SJSA1 (cell line): Measurements from ENCODE around the gene NCOA3. TPM values are rescaled to one million over a fixed set of nuclear protein-coding genes. Genes with fewer than 3 reads are reported as not detected.
A peak's percentile ranks its signal among the peaks of the same experiment; 100 is the strongest.

ENCODE experiments used
- DNase-seq, 2 experiments: peaks; one replicate each; pipeline ENCODE4 v3.0.0-alpha.2; 2015 to 2020; ENCODE audit warnings: low spot score in 2 of 2, low read depth in 1 of 2
- H3K27ac ChIP-seq: fragments of 250-450 bp; sonication (Bioruptor Pico); 2 replicates; pipeline ENCODE4 v1.5.1; 2020; ENCODE audit warnings: mild to moderate bottlenecking, moderate library complexity
- H3K27me3 ChIP-seq: fragments of 250-450 bp; sonication (Bioruptor Pico); replicated peaks from 2 replicates; pipeline ENCODE4 v1.5.1; 2020; ENCODE audit warnings: mild to moderate bottlenecking, moderate library complexity
- H3K36me3 ChIP-seq: fragments of 250-450 bp; sonication (Bioruptor Pico); 2 replicates; pipeline ENCODE4 v1.5.1; 2020; ENCODE audit warnings: mild to moderate bottlenecking
- H3K4me1 ChIP-seq: fragments of 250-450 bp; sonication (Bioruptor Pico); replicated peaks from 2 replicates; pipeline ENCODE4 v1.6.1; 2021; ENCODE audit warnings: mild to moderate bottlenecking
- H3K4me3 ChIP-seq: fragments of 250-450 bp; sonication (Bioruptor Pico); 2 replicates; pipeline ENCODE4 v1.5.1; 2020; ENCODE audit warnings: mild to moderate bottlenecking
- H3K9me3 ChIP-seq: fragments of 250-450 bp; sonication (Bioruptor Pico); replicated peaks from 2 replicates; pipeline ENCODE4 v1.5.1; 2020; ENCODE audit warnings: mild to moderate bottlenecking
- total RNA-seq: library from RNA; depleted of rRNA; stranded (reverse); fragments of >200 nt; shearing (Covaris generic); gene quantifications from 2 replicates; pipeline ENCODE4 v1.2.3, GENCODE V29; 2014

NCOA3 gene
- total RNA-seq, 1 experiment from 2014 or later = 20.4 TPM

DNA sequence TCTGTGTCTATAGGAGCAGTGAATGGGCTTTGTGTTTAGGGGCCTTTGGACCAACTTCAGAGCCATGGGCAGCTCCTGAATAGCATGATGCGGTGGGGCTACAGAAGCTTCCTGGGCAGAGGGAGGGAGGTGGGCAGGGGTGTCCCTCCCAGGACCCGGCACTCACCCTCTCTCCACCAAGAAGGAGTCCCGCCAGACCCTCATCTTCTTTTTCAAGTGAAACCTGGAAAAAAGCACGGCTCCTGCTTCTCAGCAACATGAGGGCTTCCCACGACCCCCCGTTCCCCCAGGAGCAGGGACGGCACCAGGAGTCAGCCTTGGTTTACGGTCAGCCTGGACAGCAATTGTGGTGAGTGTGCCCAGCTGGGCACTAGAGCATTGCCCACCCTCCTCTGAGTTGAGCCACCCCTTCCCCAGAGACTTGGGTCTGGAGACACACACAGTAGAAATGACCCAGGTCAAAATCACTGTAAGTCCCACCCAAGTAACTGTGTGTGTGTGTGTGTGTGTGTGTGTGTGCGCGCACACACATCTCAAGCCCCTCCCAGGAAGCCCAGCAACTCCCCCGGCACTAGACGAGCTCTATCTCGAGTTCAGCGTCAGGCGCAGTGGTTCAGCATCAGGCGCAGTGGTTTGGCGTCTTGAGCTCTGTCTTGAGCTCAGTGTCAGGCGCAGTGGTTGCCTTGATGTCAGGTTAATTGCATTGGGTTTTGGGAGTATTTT is 175.4 kb downstream of the NCOA3 start:
- Histone ChIP-seq H3K27me3 (no peaks in the 10 kb centered on the region), H3K4me3 (no peak overlapping the region), H3K4me1 (peaks cover 12% of the 10 kb centered on the region), H3K27ac (no peak overlapping the region), H3K36me3 (no peaks in the 10 kb centered on the region), H3K9me3 (no peaks in the 10 kb centered on the region)
- no peak for DNase-seq

DNA sequence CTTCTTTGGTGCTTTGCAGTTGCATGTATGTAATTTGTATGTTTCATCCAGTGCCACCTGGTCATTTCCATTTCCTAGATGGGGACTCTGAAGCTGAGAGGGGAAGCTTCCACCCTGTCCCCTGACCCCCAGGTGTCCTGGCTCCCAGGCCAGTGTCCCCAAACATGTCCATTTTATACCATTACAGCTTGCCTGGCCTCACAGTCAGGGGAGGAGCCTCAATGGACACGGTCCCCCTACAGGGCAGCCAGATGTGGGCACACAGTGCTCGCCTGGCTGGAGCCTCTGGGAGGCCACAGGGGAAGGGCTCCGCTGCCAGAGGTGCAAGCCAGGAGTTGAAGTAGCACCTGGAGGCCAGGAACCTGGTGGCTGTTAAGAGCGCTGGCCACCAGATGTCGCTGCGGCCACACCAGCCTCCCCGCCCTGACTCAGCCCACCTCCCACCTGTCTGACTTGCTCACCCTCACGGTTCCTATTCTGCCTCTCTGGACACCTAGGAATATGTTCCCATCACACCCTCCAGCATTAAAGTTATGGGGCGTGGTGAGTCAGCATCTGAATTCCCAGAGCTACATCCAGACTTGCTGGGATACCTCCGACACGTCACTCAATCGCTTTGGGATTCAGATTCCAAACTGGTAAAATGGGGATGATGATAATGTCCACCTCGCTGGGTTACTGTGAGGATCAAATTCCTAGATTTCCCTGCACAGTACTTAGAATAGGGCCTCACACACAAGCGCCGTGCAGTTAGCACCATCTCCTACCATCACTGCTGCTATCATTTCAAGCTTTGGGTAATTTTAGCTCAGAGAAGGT is 176.2 kb downstream of the NCOA3 start:
- H3K4me1 ChIP-seq = peaks cover 12% of the 10 kb centered on the region
- no peaks in the 10 kb centered on the region for H3K27me3 ChIP-seq
- no peak overlapping the region for H3K4me3 ChIP-seq
- H3K9me3 ChIP-seq = no peaks in the 10 kb centered on the region
- DNase-seq = peak in 1 of 2 experiments; percentile 38
- no peak overlapping the region for H3K27ac ChIP-seq
- H3K36me3 ChIP-seq = no peaks in the 10 kb centered on the region

DNA sequence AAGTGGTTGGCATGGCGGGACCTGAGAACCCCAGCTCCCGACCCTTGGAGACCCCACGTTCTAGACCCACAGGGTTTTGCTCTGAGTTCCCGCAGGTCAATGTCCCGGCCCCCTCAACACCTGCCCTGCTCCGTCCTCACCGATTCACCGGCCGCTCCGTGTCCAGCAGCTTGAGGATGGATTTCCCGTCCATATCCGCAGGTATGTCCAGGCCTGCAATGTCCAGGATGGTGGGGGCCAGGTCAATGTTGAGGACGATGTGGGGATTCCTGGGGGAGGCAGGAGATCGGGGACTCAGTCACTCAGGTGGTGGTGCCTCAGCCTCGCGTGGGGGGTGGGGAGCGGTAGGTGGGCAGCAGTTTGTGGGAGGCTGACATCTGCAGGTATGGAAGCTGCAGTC is 176.8 kb downstream of the NCOA3 start:
- no peak for DNase-seq
- no peaks in the 10 kb centered on the region for H3K9me3 ChIP-seq
- no peak overlapping the region for H3K27ac ChIP-seq
- no peaks in the 10 kb centered on the region for H3K27me3 ChIP-seq
- no peak overlapping the region for H3K4me3 ChIP-seq
- H3K36me3 ChIP-seq = no peaks in the 10 kb centered on the region
- peaks cover 12% of the 10 kb centered on the region for H3K4me1 ChIP-seq

DNA sequence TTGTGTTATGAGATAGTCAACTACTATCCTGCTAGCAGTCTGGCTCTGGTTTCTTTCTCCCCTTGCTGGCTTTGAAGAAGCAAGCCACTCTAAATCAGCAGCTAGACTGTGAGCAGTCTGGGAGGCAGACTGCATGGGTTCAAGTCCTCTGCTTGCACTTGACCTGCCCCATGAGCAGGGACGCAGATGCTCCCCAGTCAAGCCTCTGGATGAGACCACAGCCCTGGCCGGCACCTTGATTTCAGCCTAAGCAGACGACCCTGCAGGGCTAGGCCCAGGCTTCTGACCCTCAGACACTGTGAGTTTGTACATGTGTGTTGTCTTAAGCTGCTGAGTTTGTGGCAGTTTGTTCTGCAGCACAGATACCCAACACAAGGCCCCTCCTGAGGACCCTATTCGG is 177.8 kb downstream of the NCOA3 start:
- H3K36me3 ChIP-seq = no peaks in the 10 kb centered on the region

DNA sequence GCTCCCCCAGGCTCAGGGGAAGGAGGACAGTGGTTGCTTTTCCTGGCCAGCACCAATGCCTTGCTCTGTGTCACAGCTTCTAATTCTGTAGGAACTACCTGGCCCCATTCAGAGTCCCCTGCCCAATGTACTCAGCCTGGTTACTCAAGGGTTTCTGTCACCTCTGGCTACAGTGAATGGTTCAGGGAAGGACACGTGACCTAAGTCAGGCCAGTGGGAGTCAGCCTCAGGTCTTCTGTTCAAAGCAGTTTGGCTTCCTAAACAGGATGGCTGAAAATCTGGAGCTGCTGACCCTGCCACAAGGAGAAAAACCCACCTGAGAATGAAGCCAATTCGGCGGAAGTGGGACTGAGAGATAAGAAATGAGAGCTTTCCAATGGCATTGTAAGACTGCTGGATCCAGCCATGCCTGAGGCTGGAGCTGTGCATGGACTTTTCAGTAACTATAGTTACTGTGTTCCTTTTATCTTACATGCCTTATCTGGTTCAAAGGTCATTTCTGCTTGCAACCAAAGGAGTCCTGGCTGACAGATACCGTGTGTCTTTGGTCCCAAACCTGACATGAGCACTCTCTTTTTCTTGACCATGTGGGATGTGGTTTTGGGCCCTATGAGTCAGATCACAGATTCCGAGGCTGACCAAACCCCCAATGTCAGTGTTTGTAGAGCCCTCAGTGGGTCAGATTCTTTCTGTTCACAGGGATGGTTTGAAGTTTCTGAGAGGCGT is 179.3 kb downstream of the NCOA3 start:
- Histone ChIP-seq H3K36me3 (no peaks in the 10 kb centered on the region), H3K27ac (no peak overlapping the region), H3K9me3 (no peaks in the 10 kb centered on the region), H3K27me3 (no peaks in the 10 kb centered on the region), H3K4me1 (peaks cover 12% of the 10 kb centered on the region), H3K4me3 (no peak overlapping the region)
- peak in 1 of 2 experiments; percentile 16 for DNase-seq

More for the DNA sequence above, 177.8 kb downstream of the NCOA3 start:
- DNase-seq = no peak
- H3K4me3 ChIP-seq = no peak overlapping the region
- H3K9me3 ChIP-seq = no peaks in the 10 kb centered on the region
- H3K27me3 ChIP-seq = no peaks in the 10 kb centered on the region
- H3K27ac ChIP-seq = no peak overlapping the region
- peaks cover 12% of the 10 kb centered on the region for H3K4me1 ChIP-seq

DNA sequence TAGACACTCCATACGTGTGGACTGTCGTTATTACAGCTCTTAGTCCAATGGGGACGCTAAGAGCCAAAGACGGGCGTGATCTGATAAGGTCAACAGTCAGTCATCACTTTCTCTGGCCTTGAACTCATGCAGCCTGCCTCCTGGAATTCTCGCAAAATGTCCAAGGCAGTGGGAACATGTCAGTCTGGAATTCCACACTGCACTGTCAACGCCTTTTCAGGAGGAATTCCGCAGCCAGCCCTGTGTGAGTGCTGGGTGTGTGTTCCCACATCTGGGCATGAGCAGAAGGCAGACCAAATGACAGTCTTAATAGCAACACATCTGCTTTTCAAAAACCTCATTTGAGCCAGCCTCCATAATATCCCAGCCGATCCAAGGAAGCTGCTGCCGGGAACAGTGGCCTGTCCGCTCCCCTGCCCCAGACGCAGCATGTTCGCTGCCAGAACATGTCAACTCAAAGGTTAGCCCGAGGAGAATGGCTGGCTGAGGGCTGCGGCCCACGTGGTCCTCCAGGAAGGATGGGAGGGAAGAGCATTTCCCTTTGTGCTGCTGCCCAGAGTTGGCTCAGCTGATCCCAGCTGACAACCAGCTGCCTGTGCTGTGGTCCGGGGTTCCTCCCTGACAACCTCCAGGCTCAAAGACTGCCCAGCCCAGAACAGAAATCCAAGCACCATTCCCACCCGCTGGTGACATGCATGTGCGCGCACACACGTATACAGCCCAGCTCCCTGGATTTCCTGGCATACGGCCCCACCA is 180.5 kb downstream of the NCOA3 start:
- Histone ChIP-seq H3K36me3 (no peaks in the 10 kb centered on the region), H3K27me3 (no peaks in the 10 kb centered on the region), H3K9me3 (no peaks in the 10 kb centered on the region), H3K4me3 (no peak overlapping the region), H3K4me1 (peaks cover 22% of the 10 kb centered on the region), H3K27ac (no peak overlapping the region)
- no peak for DNase-seq

DNA sequence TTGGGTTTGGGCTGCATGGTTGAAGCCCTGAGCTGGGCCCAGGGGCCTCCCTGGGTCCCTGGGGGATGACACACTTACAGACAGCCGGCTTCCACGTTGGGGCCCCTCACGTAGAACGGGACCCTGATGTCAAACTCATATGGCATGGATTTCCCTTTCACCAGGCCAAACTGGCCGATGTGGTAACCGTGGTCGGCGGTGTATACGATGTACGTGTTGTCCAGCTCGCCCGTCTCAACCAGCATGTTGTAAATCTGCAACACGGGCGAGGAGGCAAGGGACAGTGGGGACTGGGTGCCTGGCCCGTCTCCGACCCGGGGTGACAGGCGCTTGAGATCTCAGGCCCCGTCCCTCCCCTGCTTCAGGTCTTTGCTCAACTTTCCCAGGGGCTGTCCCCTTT is 181.2 kb downstream of the NCOA3 start:
- no peaks in the 10 kb centered on the region for H3K36me3 ChIP-seq
- no peaks in the 10 kb centered on the region for H3K27me3 ChIP-seq
- no peak overlapping the region for H3K27ac ChIP-seq
- H3K4me1 ChIP-seq = peaks cover 22% of the 10 kb centered on the region
- no peaks in the 10 kb centered on the region for H3K9me3 ChIP-seq
- no peak overlapping the region for H3K4me3 ChIP-seq
- DNase-seq = no peak

DNA sequence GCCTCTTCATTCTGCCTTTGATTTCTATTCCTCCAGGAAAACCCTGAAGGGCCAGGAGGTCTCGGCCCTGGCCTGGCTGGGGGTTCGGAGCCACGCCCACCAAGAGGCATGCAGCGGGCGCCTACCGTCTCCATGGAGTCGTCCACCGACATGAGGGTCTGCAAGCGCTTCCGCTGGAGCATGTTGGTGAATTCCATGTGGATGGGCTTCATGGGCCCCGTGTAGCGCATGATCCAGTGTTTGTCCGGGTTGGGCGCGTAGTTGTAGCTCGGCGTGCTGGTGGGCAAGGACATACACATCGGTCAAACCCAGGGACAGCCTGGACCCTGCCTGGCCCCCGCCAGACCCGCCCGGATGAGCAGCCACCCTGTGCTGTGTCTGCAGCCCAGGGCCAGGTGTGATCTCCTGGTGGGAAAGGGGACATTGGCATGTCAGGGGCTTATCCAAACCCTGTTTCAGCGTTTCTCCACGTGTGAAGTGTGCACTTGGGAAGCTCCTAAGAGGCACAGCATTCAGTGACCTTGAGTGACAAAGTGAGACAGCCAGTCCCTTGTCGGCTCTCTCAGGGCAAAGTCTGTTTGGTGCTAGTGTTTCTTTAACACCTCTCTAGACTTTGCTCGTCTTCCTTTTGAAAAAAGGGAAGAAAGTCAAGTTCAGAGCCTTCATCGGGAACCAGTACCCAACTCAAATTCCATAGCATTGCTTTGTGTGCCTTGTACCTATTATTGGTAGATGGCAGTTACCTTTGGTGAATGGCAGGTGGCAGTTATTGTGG is 182.8 kb downstream of the NCOA3 start:
- no peaks in the 10 kb centered on the region for H3K9me3 ChIP-seq
- H3K4me3 ChIP-seq = no peak overlapping the region
- no peak for DNase-seq

DNA sequence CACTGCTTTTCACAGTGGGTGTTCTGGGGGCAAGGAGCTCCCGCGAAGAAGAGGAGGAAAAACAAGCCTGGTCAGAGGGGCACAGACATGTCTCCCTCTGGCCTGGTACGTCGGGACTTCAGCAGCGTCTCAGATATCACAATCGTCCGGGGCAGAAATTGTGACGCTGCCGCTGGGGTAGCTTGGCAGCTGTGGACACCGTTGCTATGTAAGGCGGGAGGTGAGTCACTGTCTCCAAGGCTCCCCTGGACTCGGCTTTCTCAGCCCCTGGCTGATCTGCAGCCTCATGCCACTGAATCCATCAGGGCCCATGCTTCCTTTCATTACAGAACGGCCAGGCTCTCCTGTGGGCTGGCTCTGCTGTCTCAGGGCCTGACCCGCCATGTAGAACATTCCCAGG is 184.9 kb downstream of the NCOA3 start:
- peak in 1 of 2 experiments; percentile 58 for DNase-seq
- no peak overlapping the region for H3K27ac ChIP-seq
- no peak overlapping the region for H3K4me3 ChIP-seq
- H3K27me3 ChIP-seq = no peaks in the 10 kb centered on the region
- H3K9me3 ChIP-seq = no peaks in the 10 kb centered on the region
- H3K36me3 ChIP-seq = no peaks in the 10 kb centered on the region
- peaks cover 26% of the 10 kb centered on the region for H3K4me1 ChIP-seq

More for the DNA sequence above, 182.8 kb downstream of the NCOA3 start:
- H3K4me1 ChIP-seq = peaks cover 35% of the 10 kb centered on the region
- no peak overlapping the region for H3K27ac ChIP-seq
- no peaks in the 10 kb centered on the region for H3K27me3 ChIP-seq
- no peaks in the 10 kb centered on the region for H3K36me3 ChIP-seq

DNA sequence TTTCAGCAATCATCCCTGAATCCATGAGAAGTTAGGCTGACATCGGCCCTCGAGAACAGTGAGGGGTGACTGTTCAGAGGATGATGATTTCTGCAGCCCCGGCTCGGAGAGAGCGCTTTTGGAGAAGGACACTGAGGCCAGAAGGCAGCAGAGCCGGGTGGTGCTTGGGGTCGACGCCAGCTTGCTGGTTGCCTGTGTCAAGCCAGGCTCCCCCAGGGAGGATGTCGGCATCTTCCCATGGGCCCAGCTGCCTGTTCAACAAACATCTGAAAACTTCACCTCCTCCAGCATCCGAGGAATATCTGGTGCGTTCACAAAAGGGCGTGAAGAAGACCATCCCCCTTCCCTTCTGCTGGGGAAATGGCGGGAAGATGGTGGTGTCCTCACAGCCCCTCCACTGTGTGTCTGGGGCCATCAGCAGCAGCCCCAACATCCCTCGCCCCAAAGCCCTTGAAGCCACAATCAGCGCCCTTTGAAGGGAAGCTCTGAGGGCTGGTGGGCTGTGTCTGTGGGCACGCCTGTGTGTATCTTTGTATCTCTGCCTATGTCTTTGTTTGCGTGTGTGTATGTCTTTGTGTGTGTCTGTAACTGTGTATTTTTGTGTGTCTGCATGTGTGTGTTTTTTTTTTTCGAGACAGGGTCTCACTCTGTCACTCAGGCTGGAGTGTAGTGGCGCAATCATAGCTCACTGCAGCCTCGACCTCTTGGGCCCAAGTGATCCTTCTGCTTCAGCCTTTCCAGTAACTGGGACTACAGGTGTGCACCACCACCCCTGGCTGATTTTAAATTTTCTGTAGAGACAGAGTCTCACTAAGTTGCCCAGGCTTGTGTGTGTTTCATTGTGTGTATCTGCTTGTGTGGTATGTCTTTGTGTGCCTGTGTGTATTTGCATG is 185.7 kb downstream of the NCOA3 start:
- Histone ChIP-seq H3K4me1 (peaks cover 24% of the 10 kb centered on the region), H3K27ac (no peak overlapping the region), H3K27me3 (no peaks in the 10 kb centered on the region), H3K4me3 (no peak overlapping the region), H3K9me3 (no peaks in the 10 kb centered on the region), H3K36me3 (no peaks in the 10 kb centered on the region)
- no peak for DNase-seq

DNA sequence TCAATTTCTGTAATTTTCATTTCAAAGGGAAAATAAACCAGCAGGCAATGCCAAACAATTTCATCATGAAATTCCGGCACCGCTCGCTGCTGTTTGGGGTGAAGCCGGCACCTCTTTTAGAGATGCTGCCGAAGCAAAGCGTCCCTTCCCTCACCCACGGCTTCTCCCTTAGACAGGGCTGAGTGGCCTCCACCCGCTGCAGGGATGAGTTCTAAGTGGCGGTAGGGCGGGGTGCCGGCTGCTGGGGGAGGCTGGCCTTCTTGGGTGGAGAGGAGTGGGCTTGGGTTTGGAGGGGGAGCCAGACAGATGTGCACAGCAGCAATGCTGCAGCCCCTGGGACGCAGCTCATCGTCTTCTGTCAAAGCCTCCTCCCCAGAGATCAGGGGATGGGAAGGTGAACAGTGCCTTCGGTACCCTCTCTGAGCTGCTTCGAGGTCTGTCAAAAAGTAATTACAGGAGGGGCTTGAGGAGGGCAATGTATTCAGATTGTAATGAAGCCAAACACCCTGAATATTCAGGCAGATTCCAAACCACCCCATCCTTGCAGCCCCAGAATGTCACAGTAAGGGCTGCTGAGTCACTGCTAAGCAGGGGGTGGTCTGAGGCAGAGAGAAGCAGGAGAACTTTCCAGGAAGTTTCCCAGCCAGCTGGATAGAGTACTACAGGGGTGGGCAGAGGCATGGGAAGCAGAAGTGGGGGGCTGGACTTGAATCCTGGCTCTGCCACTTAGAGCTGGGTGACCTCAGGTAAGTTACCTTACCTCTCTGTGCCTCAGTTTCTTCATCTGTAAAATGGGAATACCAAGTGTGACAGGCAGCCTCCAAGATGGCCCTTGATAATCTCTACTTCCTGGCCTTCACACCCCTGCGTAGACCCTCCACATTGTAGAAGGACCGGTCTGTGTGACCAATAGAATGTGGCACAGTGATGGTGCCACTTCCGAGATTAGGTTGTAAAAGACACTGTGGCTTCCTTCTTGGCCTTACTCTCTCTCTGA is 187.0 kb downstream of the NCOA3 start:
- Histone ChIP-seq H3K27ac (0 out of 2 replicates have a peak overlapping the region, but pooled peaks have one; percentile 14), H3K36me3 (no peaks in the 10 kb centered on the region), H3K4me3 (no peak overlapping the region), H3K4me1 (peaks cover 24% of the 10 kb centered on the region), H3K27me3 (no peaks in the 10 kb centered on the region), H3K9me3 (no peaks in the 10 kb centered on the region)
- DNase-seq = peak in 1 of 2 experiments; percentile 42
